ENCODE measurements around the gene LAMC1.

GRCh38 chr1:183139281-183139942 is 116.2 kb downstream of the LAMC1 start:
- TF ChIP-seq, protein P1, sequence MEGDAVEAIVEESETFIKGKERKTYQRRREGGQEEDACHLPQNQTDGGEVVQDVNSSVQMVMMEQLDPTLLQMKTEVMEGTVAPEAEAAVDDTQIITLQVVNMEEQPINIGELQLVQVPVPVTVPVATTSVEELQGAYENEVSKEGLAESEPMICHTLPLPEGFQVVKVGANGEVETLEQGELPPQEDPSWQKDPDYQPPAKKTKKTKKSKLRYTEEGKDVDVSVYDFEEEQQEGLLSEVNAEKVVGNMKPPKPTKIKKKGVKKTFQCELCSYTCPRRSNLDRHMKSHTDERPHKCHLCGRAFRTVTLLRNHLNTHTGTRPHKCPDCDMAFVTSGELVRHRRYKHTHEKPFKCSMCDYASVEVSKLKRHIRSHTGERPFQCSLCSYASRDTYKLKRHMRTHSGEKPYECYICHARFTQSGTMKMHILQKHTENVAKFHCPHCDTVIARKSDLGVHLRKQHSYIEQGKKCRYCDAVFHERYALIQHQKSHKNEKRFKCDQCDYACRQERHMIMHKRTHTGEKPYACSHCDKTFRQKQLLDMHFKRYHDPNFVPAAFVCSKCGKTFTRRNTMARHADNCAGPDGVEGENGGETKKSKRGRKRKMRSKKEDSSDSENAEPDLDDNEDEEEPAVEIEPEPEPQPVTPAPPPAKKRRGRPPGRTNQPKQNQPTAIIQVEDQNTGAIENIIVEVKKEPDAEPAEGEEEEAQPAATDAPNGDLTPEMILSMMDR (IDR thresholded peaks at IDR 0.05): no peak
- no peak for TF ChIP-seq POLR2A (IDR thresholded peaks at IDR 0.05)

Measured in uterus (tissue), 2 donors.